H9 (cell line): ENCODE results near the gene DSCAM. TPM values are rescaled to one million over a fixed set of nuclear protein-coding genes. Genes with fewer than 3 reads are reported as not detected.
"Not testable (repeated sequence)": the region's sequence is repeated elsewhere in the genome, so short reads cannot be mapped to it uniquely, and the experiment has no call there.

Source experiments
- DNase-seq: peaks from one replicate; pipeline ENCODE4 v3.0.0-alpha.2; 2017
- H2AFZ ChIP-seq: one replicate; pipeline ENCODE4 v1.6.1; 2013; ENCODE audit warnings: mild to moderate bottlenecking, low read length, control low read depth, moderate library complexity
- H2AK5ac ChIP-seq: 2 replicates; pipeline ENCODE4 v1.6.1; 2013; ENCODE audit warnings: low read length, control low read depth, mixed read lengths; ENCODE audit not compliant: insufficient read length
- H2BK120ac ChIP-seq: one replicate; pipeline ENCODE4 v1.6.1; 2013; ENCODE audit warnings: low read depth, mild to moderate bottlenecking, low read length, control low read depth, inconsistent platforms; ENCODE audit not compliant: poor library complexity, severe bottlenecking
- H2BK12ac ChIP-seq: 2 replicates; pipeline ENCODE4 v1.6.1; 2013; ENCODE audit warnings: low read length, control low read depth, mixed read lengths, low read depth; ENCODE audit not compliant: insufficient read length
- H2BK15ac ChIP-seq: 2 replicates; pipeline ENCODE4 v1.6.1; 2013; ENCODE audit warnings: low read depth, low read length, control low read depth
- H2BK20ac ChIP-seq: one replicate; pipeline ENCODE4 v1.6.1; 2013; ENCODE audit warnings: low read depth, mild to moderate bottlenecking, low read length, control low read depth, inconsistent platforms; ENCODE audit not compliant: poor library complexity, severe bottlenecking
- H2BK5ac ChIP-seq: 2 replicates; pipeline ENCODE4 v1.6.1; 2013; ENCODE audit warnings: low read length, control low read depth, mixed read lengths; ENCODE audit not compliant: insufficient read length
- H3K14ac ChIP-seq: 2 replicates; pipeline ENCODE4 v1.6.1; 2013; ENCODE audit warnings: low read length, control low read depth; ENCODE audit not compliant: insufficient read depth
- H3K18ac ChIP-seq: 2 replicates; pipeline ENCODE4 v1.6.1; 2013; ENCODE audit warnings: low read depth, mild to moderate bottlenecking, mixed read lengths, low read length, control low read depth; ENCODE audit not compliant: insufficient read length
- H3K23ac ChIP-seq: 2 replicates; pipeline ENCODE4 v1.6.1; 2013; ENCODE audit warnings: low read length, control low read depth, mixed read lengths, low read depth; ENCODE audit not compliant: insufficient read length
- H3K23me2 ChIP-seq: 2 replicates; pipeline ENCODE4 v1.6.1; 2013; ENCODE audit warnings: low read depth, mild to moderate bottlenecking, mixed read lengths, low read length, control low read depth; ENCODE audit not compliant: insufficient read length, poor library complexity, severe bottlenecking
- H3K27ac ChIP-seq: 2 replicates; pipeline ENCODE4 v1.5.1; 2013; ENCODE audit warnings: low read length, control low read depth, mixed read lengths, low read depth; ENCODE audit not compliant: insufficient read length
- H3K27me3 ChIP-seq: 2 replicates; pipeline ENCODE4 v1.6.1; 2013; ENCODE audit warnings: low read length, control low read depth, inconsistent platforms; ENCODE audit not compliant: insufficient read depth
- H3K4ac ChIP-seq: 2 replicates; pipeline ENCODE4 v1.6.1; 2013; ENCODE audit warnings: low read depth, mild to moderate bottlenecking, control low read depth, inconsistent platforms, low read length, moderate library complexity
- H3K4me1 ChIP-seq: 2 replicates; pipeline ENCODE4 v1.6.1; 2013; ENCODE audit warnings: low read length, control low read depth, inconsistent platforms; ENCODE audit not compliant: insufficient read depth
- H3K4me2 ChIP-seq: 2 replicates; pipeline ENCODE4 v1.6.1; 2013; ENCODE audit warnings: low read length, control low read depth, mixed read lengths; ENCODE audit not compliant: insufficient read length, insufficient read depth
- H3K56ac ChIP-seq: 2 replicates; pipeline ENCODE4 v1.6.1; 2013; ENCODE audit warnings: low read depth, mild to moderate bottlenecking, mixed read lengths, low read length, control low read depth; ENCODE audit not compliant: insufficient read length
- H3K79me1 ChIP-seq: 2 replicates; pipeline ENCODE4 v1.6.1; 2013; ENCODE audit warnings: low read depth, mild to moderate bottlenecking, moderate library complexity, low read length, control low read depth, inconsistent platforms; ENCODE audit not compliant: insufficient read depth, poor library complexity, severe bottlenecking
- H3K79me2 ChIP-seq: 2 replicates; pipeline ENCODE4 v1.6.1; 2013; ENCODE audit warnings: low read length, control low read depth, inconsistent platforms; ENCODE audit not compliant: insufficient read depth
- H3K9ac ChIP-seq: 2 replicates; pipeline ENCODE4 v1.6.1; 2013; ENCODE audit warnings: low read length, control low read depth, mixed read lengths; ENCODE audit not compliant: insufficient read length; ENCODE audit errors: extremely low read depth
- H3K9me3 ChIP-seq: one replicate; pipeline ENCODE4 v1.6.1; 2013; ENCODE audit warnings: low read depth, low read length, inconsistent platforms; ENCODE audit not compliant: control insufficient read depth
- H3T11ph ChIP-seq: one replicate; pipeline ENCODE4 v1.6.1; 2013; ENCODE audit warnings: mild to moderate bottlenecking, low read length, control low read depth, inconsistent platforms
- H4K20me1 ChIP-seq: one replicate; pipeline ENCODE4 v1.6.1; 2013; ENCODE audit not compliant: control insufficient read depth, insufficient read length, insufficient read depth
- H4K5ac ChIP-seq: 2 replicates; pipeline ENCODE4 v1.6.1; 2013; ENCODE audit warnings: low read depth, mild to moderate bottlenecking, mixed read lengths, low read length, control low read depth; ENCODE audit not compliant: insufficient read length
- H4K8ac ChIP-seq: replicated peaks from 2 replicates; pipeline ENCODE4 v1.6.1; 2013; ENCODE audit warnings: low read length, control low read depth, mixed read lengths, low read depth; ENCODE audit not compliant: insufficient read length
- H4K91ac ChIP-seq: 2 replicates; pipeline ENCODE4 v1.6.1; 2013; ENCODE audit warnings: low read depth, mild to moderate bottlenecking, moderate library complexity, mixed read lengths, low read length, control low read depth; ENCODE audit not compliant: insufficient read length
- H3K27ac Mint-ChIP-seq, 3 experiments: 2 replicates in 2 of 3; 3 replicates in 1 of 3; pipeline ENCODE4 v1.8.0; 2020 to 2021; ENCODE audit warnings: mixed read lengths in 3 of 3, mild to moderate bottlenecking in 1 of 3, moderate library complexity in 1 of 3
- H3K27me3 Mint-ChIP-seq: 2 replicates; pipeline ENCODE4 v1.8.0; 2021; ENCODE audit warnings: low read depth, mild to moderate bottlenecking, moderate library complexity, mixed read lengths
- H3K36me3 Mint-ChIP-seq, 3 experiments: 2 replicates in 2 of 3; 3 replicates in 1 of 3; pipeline ENCODE4 v1.8.0; 2020 to 2021; ENCODE audit warnings: low read depth in 3 of 3, mixed read lengths in 3 of 3; ENCODE audit not compliant: insufficient read depth in 1 of 3
- H3K4me1 Mint-ChIP-seq, 2 experiments: 2 replicates each; pipeline ENCODE4 v1.8.0; 2020; ENCODE audit warnings: mixed read lengths in 2 of 2
- H3K4me3 Mint-ChIP-seq, 2 experiments: 2 replicates in 1 of 2; 3 replicates in 1 of 2; pipeline ENCODE4 v1.8.0; 2020 to 2021; ENCODE audit warnings: mild to moderate bottlenecking in 2 of 2, mixed read lengths in 2 of 2, moderate library complexity in 1 of 2
- H3K9me3 Mint-ChIP-seq, 2 experiments: 2 replicates in 1 of 2; 3 replicates in 1 of 2; pipeline ENCODE4 v1.8.0; 2020; ENCODE audit warnings: mild to moderate bottlenecking in 2 of 2, mixed read lengths in 2 of 2, moderate library complexity in 1 of 2
- WGBS: extraction: QIAGEN DNeasy Blood & Tissue Kit; methylation state at CpG from one replicate; pipeline ENCODE4 v1.1.7; 2013; ENCODE audit warnings: missing lambda C conversion rate, low lambda C conversion rate, mixed read lengths; ENCODE audit not compliant: insufficient read length; ENCODE audit errors: extremely low coverage; 5-methylcytosine and 5-hydroxymethylcytosine counted together
- total RNA-seq: library from RNA; stranded (reverse); gene quantifications from 2 replicates; pipeline ENCODE4 v1.2.1, GENCODE V29; 2021
- TF ChIP-seq, protein P1 (sequence below): fragments of 200-600 bp; sonication (generic); conservative IDR thresholded peaks from 3 replicates; pipeline ENCODE4 v1.8.0; 2021; ENCODE audit warnings: antibody characterized with exemption, mild to moderate bottlenecking

The DSCAM gene
- total RNA-seq, 1 experiment from 2014 or later, result 0.17 TPM

DNA sequence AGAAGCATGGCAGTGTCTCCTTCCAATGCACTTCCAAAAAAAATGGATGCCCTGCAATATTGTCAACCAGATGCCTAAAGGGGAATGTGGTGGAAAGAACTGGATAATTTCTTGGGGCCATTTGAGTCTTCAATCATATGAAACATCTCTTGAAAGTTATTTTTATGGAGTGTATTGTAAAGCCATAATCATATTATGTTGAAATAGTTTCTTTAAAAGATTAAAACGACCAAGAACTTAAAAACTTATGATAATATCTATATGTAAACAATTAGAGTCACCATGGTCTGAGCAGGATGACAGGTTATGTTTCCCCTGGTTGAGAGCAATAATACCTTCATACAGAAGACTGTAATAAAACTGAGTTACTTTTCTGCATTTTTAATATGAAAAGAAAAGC is 522.6 kb downstream of the DSCAM start:
- Histone ChIP-seq H3K23ac (no peak overlapping the region), H2BK120ac (no peak overlapping the region), H4K5ac (no peak overlapping the region), H3K14ac (no peak overlapping the region), H3K27me3 (no peaks in the 10 kb centered on the region), H3K79me1 (no peaks in the 10 kb centered on the region), H3K9ac (no peak overlapping the region), H3K4ac (no peak overlapping the region), H3K27ac (no peak overlapping the region), H4K91ac (no peak overlapping the region), H2BK12ac (no peak overlapping the region), H3K23me2 (no peaks in the 10 kb centered on the region), H2AK5ac (no peak overlapping the region), H2BK5ac (no peak overlapping the region), H3K79me2 (no peaks in the 10 kb centered on the region), H3K4me1 (no peaks in the 10 kb centered on the region), H3T11ph (no peak overlapping the region), H3K56ac (no peak overlapping the region), H2BK15ac (no peak overlapping the region), H4K8ac (no peak overlapping the region), H3K18ac (no peak overlapping the region), H3K9me3 (no peaks in the 10 kb centered on the region), H2BK20ac (no peak overlapping the region), H2AFZ (no peak overlapping the region), H4K20me1 (no peaks in the 10 kb centered on the region), H3K4me2 (no peak overlapping the region)
- WGBS, result no CpG with 5 or more reads among the region's 1 CpG
- peaks cover 2% of the 10 kb centered on the region for H3K27me3 Mint-ChIP-seq
- no peak for DNase-seq
- peaks cover 0 to 2% of the 10 kb centered on the region in 2 experiments; a peak in 3 of 4 replicates for H3K4me1 Mint-ChIP-seq
- no peak overlapping the region for H3K4me3 Mint-ChIP-seq
- peaks cover 5 to 11% of the 10 kb centered on the region in 2 experiments; a peak in 3 of 5 replicates for H3K9me3 Mint-ChIP-seq
- no peak overlapping the region for H3K27ac Mint-ChIP-seq
- H3K36me3 Mint-ChIP-seq, result peaks cover 0 to 5% (median 0%) of the 10 kb centered on the region in 3 experiments; a peak in 1 of 7 replicates
- TF ChIP-seq, protein P1, sequence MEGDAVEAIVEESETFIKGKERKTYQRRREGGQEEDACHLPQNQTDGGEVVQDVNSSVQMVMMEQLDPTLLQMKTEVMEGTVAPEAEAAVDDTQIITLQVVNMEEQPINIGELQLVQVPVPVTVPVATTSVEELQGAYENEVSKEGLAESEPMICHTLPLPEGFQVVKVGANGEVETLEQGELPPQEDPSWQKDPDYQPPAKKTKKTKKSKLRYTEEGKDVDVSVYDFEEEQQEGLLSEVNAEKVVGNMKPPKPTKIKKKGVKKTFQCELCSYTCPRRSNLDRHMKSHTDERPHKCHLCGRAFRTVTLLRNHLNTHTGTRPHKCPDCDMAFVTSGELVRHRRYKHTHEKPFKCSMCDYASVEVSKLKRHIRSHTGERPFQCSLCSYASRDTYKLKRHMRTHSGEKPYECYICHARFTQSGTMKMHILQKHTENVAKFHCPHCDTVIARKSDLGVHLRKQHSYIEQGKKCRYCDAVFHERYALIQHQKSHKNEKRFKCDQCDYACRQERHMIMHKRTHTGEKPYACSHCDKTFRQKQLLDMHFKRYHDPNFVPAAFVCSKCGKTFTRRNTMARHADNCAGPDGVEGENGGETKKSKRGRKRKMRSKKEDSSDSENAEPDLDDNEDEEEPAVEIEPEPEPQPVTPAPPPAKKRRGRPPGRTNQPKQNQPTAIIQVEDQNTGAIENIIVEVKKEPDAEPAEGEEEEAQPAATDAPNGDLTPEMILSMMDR, result no peak

DNA sequence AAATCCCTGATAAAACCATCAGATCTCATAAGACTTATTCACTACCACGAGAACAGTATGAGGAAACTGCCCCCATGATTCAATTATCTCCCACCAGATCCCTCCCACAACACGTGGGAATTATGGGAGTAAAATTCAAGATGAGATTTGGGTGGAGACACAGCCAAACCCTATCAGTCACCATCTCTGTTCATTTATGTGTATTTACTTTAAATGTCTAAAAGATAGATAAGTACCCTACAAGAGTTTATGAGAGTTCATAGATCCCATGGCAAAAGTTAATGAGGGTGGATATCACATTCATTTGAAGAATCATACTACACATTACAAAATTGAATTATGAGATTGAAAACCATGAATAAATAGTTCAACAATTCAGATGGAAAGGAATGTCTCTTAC is 526.2 kb downstream of the DSCAM start:
- H3K79me2 ChIP-seq, H3K23me2 ChIP-seq, H3K14ac ChIP-seq, H2BK120ac ChIP-seq, H2AK5ac ChIP-seq, H3K4ac ChIP-seq, H3K4me1 Mint-ChIP-seq, H2BK15ac ChIP-seq, H3K27ac ChIP-seq, H4K20me1 ChIP-seq, H3K36me3 Mint-ChIP-seq, H3K4me3 Mint-ChIP-seq, H3T11ph ChIP-seq, H3K18ac ChIP-seq, H2BK12ac ChIP-seq, H4K8ac ChIP-seq, H3K9me3 ChIP-seq, H4K5ac ChIP-seq, H4K91ac ChIP-seq, H3K27me3 ChIP-seq, H3K4me1 ChIP-seq, H3K56ac ChIP-seq, H2AFZ ChIP-seq, DNase-seq, H3K4me2 ChIP-seq, H3K9ac ChIP-seq, H2BK20ac ChIP-seq, H3K23ac ChIP-seq, H2BK5ac ChIP-seq, H3K27me3 Mint-ChIP-seq, H3K79me1 ChIP-seq, H3K27ac Mint-ChIP-seq, H3K9me3 Mint-ChIP-seq: not testable (repeated sequence)
- no CpG with 5 or more reads among the region's 2 CpGs for WGBS
